OCI-LY3 (cell line): ENCODE data around the gene DHTKD1.
"Not testable (repeated sequence)": the region's sequence is repeated elsewhere in the genome, so short reads cannot be mapped to it uniquely, and the experiment has no call there.

Experiments
- H2AFZ ChIP-seq: fragments of 200-600, 300-600 bp; shearing (Covaris generic); 2 replicates; pipeline ENCODE4 v1.6.0; 2014; ENCODE audit warnings: antibody characterized with exemption, low read depth, low read length
- H3K27ac ChIP-seq: fragments of 200-600, 300-600 bp; sonication (generic); 2 replicates; pipeline ENCODE4 v1.5.1; 2014; ENCODE audit warnings: mild to moderate bottlenecking, low read length, moderate library complexity, mixed read lengths
- H3K27me3 ChIP-seq: fragments of 200-600, 300-600 bp; sonication (generic); 2 replicates; pipeline ENCODE4 v1.6.1; 2014; ENCODE audit warnings: low read depth, low read length, mixed read lengths
- H3K36me3 ChIP-seq: fragments of 200-600, 300-600 bp; sonication (generic); replicated peaks from 2 replicates; pipeline ENCODE3; 2014; ENCODE audit warnings: low read depth, low read length, mixed read lengths
- H3K4me1 ChIP-seq: fragments of 300-600, 200-600 bp; sonication (generic); 2 replicates; pipeline ENCODE4 v1.6.1; 2014; ENCODE audit warnings: low read length, mixed read lengths
- H3K4me2 ChIP-seq: fragments of 200-600, 300-600 bp; sonication (generic); 2 replicates; pipeline ENCODE4 v1.6.1; 2014; ENCODE audit warnings: low read length, mixed read lengths
- H3K4me3 ChIP-seq: fragments of 300-600, 200-600 bp; sonication (generic); 2 replicates; pipeline ENCODE4 v1.5.1; 2014; ENCODE audit warnings: antibody characterized with exemption, mild to moderate bottlenecking, low read length, moderate library complexity
- H3K79me2 ChIP-seq: fragments of 300-600, 200-600 bp; shearing (Covaris generic); 2 replicates; pipeline ENCODE4 v1.6.1; 2014; ENCODE audit warnings: mild to moderate bottlenecking, low read length, mixed read lengths
- H3K9ac ChIP-seq: fragments of 300-600, 200-600 bp; shearing (Covaris generic); 2 replicates; pipeline ENCODE4 v1.6.0; 2014; ENCODE audit warnings: mild to moderate bottlenecking, low read length, moderate library complexity
- H3K9me3 ChIP-seq: fragments of 200-600, 300-600 bp; shearing (Covaris generic); 2 replicates; pipeline ENCODE4 v1.6.1; 2014; ENCODE audit warnings: low read length, mixed read lengths; ENCODE audit not compliant: insufficient read depth
- H4K20me1 ChIP-seq: fragments of 200-600, 300-600 bp; sonication (generic); 2 replicates; pipeline ENCODE4 v1.6.1; 2016; ENCODE audit warnings: low read length, mixed read lengths; ENCODE audit not compliant: insufficient read depth
- CTCF ChIP-seq: fragments of 200-600, 300-600 bp; sonication (generic); IDR thresholded peaks from 2 replicates; pipeline ENCODE4 v1.5.1; 2014; ENCODE audit warnings: antibody characterized with exemption, low read length, low read depth
- EZH2phosphoT487 ChIP-seq: fragments of 200-600 bp; shearing (Covaris generic); IDR thresholded peaks from 2 replicates; pipeline ENCODE4 v1.6.1; 2018; ENCODE audit warnings: antibody characterized with exemption, mixed run types, low read depth

The DHTKD1 gene

GRCh38 chr10:12063483-12063818, 5.3 kb upstream of the DHTKD1 start:
- peak overlapping the region; percentile 92 for H2AFZ ChIP-seq
- no peaks in the 10 kb centered on the region for H3K79me2 ChIP-seq
- TF ChIP-seq CTCF, result no peak
- no peak for TF ChIP-seq EZH2phosphoT487
- peaks cover 24% of the 10 kb centered on the region for H3K4me1 ChIP-seq
- H3K36me3 ChIP-seq, result no peaks in the 10 kb centered on the region
- H3K27me3 ChIP-seq, result no peaks in the 10 kb centered on the region
- peak overlapping the region; percentile 61 for H3K9ac ChIP-seq
- H3K4me3 ChIP-seq, result peak overlapping the region; percentile 68
- H3K27ac ChIP-seq, result peak overlapping the region; percentile 82
- no peaks in the 10 kb centered on the region for H4K20me1 ChIP-seq
- no peaks in the 10 kb centered on the region for H3K9me3 ChIP-seq
- H3K4me2 ChIP-seq, result peak overlapping the region; percentile 82

- Histone ChIP-seq H3K27ac (no peak overlapping the region), H3K27me3 (no peaks in the 10 kb centered on the region), H3K9me3 (no peaks in the 10 kb centered on the region), H3K4me1 (peaks cover 29% of the 10 kb centered on the region), H3K79me2 (peaks cover 36% of the 10 kb centered on the region), H3K36me3 (peaks cover 5% of the 10 kb centered on the region), H3K4me2 (no peak overlapping the region), H4K20me1 (peaks cover 6% of the 10 kb centered on the region), H3K9ac (no peak overlapping the region), H2AFZ (no peak overlapping the region), H3K4me3 (no peak overlapping the region)
- TF ChIP-seq EZH2phosphoT487 (no peak), CTCF (no peak)
These were observed 1.4 kb upstream of the DHTKD1 start for GRCh38 chr10:12067336-12067735.

GRCh38 chr10:12071441-12071840, 2.7 kb downstream of the DHTKD1 start:
- H3K79me2 ChIP-seq, result peaks cover 64% of the 10 kb centered on the region
- not testable (repeated sequence) for H3K4me3 ChIP-seq, H3K4me2 ChIP-seq, H2AFZ ChIP-seq, H3K9ac ChIP-seq, H3K27me3 ChIP-seq, H4K20me1 ChIP-seq, H3K9me3 ChIP-seq, H3K27ac ChIP-seq
- peaks cover 49% of the 10 kb centered on the region for H3K4me1 ChIP-seq
- H3K36me3 ChIP-seq, result peaks cover 12% of the 10 kb centered on the region

GRCh38 chr10:12073526-12073925, 4.8 kb downstream of the DHTKD1 start:
- Histone ChIP-seq H3K27ac (peak overlapping the region; percentile 93), H4K20me1 (peaks cover 6% of the 10 kb centered on the region), H3K9me3 (no peaks in the 10 kb centered on the region), H3K4me1 (peaks cover 60% of the 10 kb centered on the region), H3K9ac (no peak overlapping the region), H3K4me2 (peak overlapping the region; percentile 46), H3K36me3 (peaks cover 12% of the 10 kb centered on the region), H3K79me2 (peaks cover 77% of the 10 kb centered on the region), H3K4me3 (0 out of 2 replicates have a peak overlapping the region, but pooled peaks have one; percentile 2), H2AFZ (no peak overlapping the region), H3K27me3 (no peaks in the 10 kb centered on the region)
- no peak for TF ChIP-seq EZH2phosphoT487
- no peak for TF ChIP-seq CTCF
